Activated CD8-positive, alpha-beta memory T cell treated with anti-CD3 and anti-CD28 coated beads, Interleukin-2, amount 50 U/mL, for 1 hour (primary cell): ENCODE measurements around the gene PALLD.

Experiments used
- DNase-seq: peaks from one replicate; pipeline ENCODE4 v3.0.0-alpha.2; 2020; ENCODE audit errors: extremely low read depth

PALLD gene

DNA sequence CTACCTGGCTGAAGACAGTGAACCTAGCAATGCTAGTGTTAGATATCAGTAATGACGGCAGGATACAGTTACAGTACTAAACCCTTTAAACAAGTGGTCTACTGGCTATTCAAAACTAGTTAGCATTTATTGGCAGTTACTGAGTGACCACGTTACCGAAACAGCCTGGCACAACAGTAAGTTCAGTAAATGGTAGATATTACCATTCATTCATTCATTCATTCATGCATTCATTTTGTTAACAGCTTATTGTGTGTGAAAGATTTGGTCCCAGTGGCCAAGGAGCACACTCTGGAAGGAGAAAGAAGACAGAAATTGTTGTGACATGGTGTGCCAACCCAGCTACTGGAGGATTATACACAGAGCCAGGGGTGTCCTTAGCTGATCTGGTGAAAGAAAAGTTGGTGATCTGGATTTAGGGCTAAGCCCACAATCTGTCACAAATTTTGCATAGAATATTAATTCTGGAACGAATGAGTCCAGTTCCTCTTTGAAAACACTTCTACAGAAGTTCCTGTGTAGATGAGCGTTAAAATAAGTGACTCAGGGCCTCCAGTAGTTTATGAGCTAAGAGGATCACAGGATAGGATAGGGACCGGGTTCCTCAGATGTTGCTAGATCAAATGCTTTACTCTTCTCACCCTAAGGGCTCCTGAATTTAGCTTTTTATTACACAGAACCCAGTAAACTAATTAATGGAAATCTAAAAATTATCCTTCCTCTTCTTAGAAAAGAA lies 334.1 kb downstream of the PALLD start:
- no peak for DNase-seq

- no peak for DNase-seq
Measured at GRCh38 chr4:168831585-168831918, 334.7 kb downstream of the PALLD start.

- no peak for DNase-seq
Measured at GRCh38 chr4:168831919-168832762, 335.3 kb downstream of the PALLD start.

DNA sequence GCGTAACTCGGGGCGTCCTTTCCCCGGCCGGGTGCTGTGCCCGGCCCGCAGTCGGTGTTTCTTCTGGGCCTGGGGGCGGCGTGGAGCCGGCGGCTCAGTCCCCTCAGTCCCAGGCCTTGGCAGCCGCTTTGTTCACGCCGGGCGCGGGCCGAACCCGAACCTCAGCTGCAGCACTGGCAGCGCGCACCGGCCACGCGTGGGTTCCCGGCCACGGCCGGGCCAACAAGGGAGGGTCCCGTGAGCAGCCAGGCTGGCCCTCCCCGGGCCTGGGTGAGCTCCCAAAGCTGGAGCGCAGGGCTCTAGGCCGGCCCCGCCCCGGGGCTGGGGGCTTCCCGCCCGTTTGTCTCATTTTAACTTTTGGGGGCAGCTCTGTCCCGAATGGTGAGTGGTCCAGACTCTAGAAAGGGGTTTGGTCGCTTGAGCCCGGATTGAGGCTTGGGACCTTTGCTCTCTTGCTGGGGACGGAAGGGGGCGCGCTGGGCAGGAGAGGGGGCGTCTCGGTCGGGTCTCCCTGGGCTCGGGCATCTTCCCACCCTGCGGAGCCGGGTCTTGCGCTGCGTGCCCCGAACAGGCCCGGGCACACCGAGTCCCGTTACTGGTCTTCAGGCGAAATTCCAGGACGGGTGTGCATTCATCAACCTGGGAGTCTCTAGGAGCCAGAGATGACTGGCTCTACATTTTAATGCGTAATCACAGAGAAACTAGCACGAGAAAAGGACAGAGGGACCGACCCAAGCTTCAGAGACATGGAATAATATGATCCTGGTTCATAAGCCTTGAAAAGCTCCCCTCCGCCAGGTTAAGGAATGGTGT lies 336.1 kb downstream of the PALLD start:
- DNase-seq, result no peak

- DNase-seq, result no peak
Measured at GRCh38 chr4:168833881-168834280, 337.0 kb downstream of the PALLD start.

DNA sequence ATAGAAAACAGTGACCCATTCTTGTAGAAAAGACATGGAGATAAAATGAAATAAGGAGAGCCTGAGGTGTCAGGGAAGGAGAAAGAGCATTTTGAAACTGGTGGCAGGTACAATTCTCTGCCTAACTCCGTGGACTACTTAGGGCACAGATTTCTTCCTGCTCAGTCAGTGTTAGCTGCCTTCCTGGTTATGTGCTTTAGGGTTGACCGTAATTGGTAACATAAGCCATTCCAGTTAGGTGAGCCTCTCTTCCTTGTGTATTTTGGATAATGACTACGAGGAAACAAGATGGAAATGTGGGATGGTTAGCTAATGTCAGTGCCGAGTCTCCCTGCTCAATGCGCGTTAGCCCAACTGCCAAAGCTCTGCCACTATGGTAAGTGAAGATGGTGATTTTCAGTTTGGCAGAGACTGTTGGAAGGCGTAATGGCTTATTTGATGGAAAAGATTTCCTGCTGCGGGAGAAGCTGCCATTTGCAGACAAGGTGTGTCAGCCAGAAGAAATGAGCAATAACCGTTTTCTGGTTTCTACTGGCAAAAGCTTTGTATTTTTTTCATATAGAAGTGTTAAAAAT lies 339.1 kb downstream of the PALLD start:
- DNase-seq, result no peak

- no peak for DNase-seq
Measured at GRCh38 chr4:168836490-168836889, 339.6 kb downstream of the PALLD start.

DNA sequence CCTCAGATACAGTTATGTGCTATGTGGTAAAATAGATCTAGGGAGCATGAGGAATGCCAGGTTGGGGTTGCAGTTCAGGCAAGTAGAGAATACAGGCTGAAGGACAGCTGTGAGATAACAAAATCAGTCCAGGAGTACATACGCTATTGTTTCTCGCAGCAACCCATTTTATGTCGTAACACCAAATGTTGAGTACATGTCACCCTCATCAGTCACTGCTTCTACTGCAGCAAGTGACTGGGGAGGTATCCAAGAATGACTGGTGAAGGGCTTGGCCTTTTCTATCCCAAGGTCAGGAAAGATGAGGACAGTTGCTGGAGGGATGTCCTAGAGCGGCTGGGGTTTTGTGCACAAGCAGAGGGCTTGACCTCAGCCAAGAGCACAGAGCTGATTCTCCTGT lies 341.1 kb downstream of the PALLD start:
- DNase-seq, result no peak

DNA sequence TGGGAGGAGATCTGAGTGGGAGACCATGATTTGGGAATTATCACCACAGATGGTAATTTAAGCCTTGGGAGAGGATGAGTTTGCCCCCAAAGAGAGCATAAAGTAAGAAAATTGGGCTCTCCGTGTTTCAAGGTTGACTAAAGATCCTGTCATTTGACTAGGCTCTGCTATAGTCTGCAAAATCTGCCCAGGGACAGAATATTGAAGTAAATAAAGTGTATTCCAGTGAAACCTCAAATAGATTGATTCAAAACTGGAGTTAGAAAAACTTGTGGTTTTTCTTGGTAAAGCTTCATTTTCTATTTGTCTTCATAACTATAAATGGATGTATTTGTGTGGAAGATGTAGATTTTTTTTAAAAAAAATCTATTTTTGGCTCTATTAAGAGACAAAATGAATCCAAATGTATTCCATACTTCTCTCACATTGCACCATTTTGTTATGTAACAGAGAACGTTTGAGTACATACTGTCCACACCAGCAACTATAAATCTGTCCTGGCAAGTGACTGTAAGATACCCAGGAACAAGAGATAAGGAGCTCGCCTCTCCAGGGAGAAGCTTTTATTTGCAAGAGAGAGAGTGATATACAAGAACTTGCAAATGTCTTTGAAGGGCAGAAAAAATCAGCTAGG lies 343.0 kb downstream of the PALLD start:
- no peak for DNase-seq

GRCh38 chr4:168840392-168840763 lies 343.5 kb downstream of the PALLD start:
- DNase-seq, result no peak

DNA sequence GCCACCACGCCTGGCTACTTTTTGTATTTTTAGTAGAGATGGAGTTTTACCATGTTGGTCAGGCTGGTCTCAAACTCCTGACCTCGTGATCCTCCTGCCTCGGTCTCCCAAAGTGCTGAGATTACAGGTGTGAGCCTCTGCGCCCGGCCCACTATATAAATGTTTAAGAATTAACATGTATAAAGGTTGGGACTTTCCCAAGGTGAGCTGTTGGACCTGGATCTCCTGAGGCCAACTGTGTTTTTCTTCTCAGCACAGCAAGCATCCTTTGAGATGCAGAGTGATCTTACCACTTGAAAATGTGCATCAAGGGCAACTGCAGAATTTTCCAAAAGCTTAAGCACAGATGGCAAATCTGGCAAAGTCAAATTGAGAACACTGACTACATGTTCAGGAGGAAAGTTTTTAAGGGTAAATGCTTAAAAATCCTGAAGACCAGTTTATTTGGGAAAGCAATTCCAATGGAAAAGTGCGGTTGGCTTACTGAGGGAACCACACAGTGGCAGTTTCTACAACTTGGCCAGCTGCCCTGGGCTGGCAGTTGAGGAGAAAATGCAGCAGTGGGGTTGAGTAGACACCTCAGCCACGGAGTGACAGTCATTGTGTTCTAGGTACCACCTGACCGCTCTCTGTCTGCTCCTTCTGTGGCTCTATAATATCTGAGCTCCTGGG lies 344.3 kb downstream of the PALLD start:
- DNase-seq, result no peak

DNA sequence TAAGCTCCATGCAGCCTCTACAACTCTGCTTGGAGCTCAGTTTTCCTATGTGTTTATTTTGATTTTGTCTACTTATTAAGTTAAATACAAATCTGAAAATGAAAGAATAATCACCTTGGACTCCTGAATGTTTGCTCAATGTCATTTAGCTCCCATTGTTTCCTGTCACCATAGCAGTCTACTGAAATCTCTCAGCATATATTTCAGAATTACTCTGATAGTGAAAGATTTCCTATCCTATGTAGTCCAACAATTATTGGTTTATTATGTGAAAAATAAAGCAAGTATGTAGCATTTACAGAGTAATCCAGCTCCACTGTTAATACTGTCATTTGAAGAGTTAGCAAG lies 344.8 kb downstream of the PALLD start:
- no peak for DNase-seq

- DNase-seq, result no peak
Measured at GRCh38 chr4:168842186-168842585, 345.3 kb downstream of the PALLD start.

DNA sequence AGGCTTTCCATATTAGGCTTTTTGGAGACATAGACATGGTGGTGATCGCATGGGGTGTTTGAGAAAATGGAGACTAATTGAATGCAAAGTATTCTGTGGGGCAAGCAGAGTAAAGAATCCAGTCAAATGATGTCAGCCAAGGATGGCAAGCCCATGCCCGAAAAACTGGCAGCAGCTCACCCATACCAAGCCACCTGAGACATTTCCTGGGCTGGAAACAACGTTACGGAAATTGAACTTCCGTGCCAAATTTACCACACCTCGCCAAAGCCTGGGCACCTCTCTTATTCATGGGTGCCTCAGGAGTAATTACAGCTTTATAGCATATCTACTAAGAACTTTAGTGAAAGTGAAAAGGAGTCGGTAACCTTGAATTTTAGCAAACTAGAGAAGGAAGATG lies 346.8 kb downstream of the PALLD start:
- no peak for DNase-seq

DNA sequence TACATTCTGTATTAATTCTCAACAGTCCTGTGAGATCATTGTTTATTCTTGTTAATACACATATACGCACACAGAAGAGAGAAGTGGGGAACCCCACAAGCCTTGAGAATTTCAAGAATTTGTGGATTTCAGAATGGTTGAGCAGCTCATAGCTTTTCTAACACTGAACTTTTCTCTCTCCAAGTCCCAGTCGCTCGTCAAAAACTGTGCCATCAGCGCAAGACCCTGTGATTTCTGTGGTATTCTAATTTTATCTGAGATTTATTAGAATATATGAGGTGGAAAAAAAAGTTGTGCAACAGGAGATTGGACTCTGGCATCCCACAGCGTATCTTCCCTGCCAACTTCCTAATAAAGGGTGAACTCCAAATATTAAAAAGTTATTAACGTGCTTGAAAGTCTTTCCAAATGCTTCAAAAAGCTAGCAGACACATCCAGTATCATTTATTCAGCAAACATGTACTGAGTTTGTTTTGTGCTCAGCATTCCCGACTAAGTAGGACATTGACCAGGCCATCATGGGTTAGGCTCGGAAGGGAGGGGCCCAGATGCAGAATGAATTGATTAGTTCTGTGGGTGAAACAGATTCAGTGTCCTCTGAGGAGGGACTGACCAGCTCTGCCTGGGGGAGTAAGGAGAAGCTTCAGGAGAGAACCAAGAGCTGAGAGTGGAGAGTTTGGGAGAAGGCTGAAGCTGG lies 347.6 kb downstream of the PALLD start:
- DNase-seq, result no peak

DNA sequence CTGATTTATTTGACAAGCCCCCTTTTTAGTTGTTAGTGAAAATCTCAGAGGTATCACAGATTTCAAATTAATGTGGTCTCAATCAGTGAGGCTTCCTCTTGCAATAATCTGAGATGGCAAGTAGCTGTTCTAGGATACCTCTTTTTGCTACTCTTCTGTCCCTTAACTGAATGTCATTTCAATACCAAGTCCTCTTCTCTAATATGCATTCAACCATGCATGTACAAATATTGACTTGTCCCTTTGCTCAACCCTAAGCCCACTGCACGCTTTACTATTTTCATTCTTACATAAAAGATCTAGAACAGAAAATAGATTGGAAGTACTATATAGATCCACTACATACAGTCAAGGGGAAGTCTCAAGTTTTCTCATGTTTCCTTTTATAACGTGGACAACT lies 349.0 kb downstream of the PALLD start:
- DNase-seq, result no peak

GRCh38 chr4:168846414-168846813 lies 349.6 kb downstream of the PALLD start:
- DNase-seq, result no peak

GRCh38 chr4:168847771-168848502 lies 351.1 kb downstream of the PALLD start:
- DNase-seq, result no peak

GRCh38 chr4:168849030-168849675 lies 352.3 kb downstream of the PALLD start:
- no peak for DNase-seq
